Gastrocnemius medialis (tissue), 4 donors: ENCODE data around the gene FNDC1. TPM values are rescaled to one million over a fixed set of nuclear protein-coding genes. Genes with fewer than 3 reads are reported as not detected.

Source experiments
- ATAC-seq, 2 donors: fragments of 150-250 bp; one replicate each; pipeline ENCODE4 v1.9.1; 2016
- DNase-seq, 2 donors: peaks; one replicate each; pipeline ENCODE4 v3.0.0-alpha.2; 2019
- H3K27ac ChIP-seq, 4 donors: fragments of 200-600 bp; sonication (generic); 1 replicate in 1 of 4; 2 replicates in 3 of 4; pipeline ENCODE4 v1.5.1; 2016 to 2018; ENCODE audit warnings: mild to moderate bottlenecking in 2 of 4, moderate library complexity in 1 of 4
- H3K27me3 ChIP-seq, 3 donors: fragments of 200-600 bp; sonication (generic) in 2 of 3; 1 replicate in 1 of 3; 2 replicates in 2 of 3; pipeline versions ENCODE4 v1.5.1 to v1.6.0; 2016 to 2019; ENCODE audit warnings: mild to moderate bottlenecking in 1 of 3, moderate library complexity in 1 of 3
- H3K36me3 ChIP-seq, 2 donors: fragments of 200-600 bp; sonication (generic) in 1 of 2; one replicate each; pipeline ENCODE4 v1.5.1; 2017 to 2018
- H3K4me1 ChIP-seq, 2 donors: fragments of 200-600 bp; sonication (generic) in 1 of 2; one replicate each; pipeline ENCODE4 v1.5.1; 2016 to 2017; ENCODE audit warnings: mild to moderate bottlenecking in 2 of 2
- H3K4me3 ChIP-seq, 4 donors: fragments of 200-600 bp; sonication (generic) in 3 of 4; 1 replicate in 1 of 4; 2 replicates in 3 of 4; pipeline ENCODE4 v1.5.1; 2016 to 2019; ENCODE audit warnings: mild to moderate bottlenecking in 2 of 4
- H3K9me3 ChIP-seq, 3 donors: fragments of 200-600 bp; sonication (generic) in 2 of 3; 1 replicate in 1 of 3; 2 replicates in 2 of 3; pipeline ENCODE4 v1.5.1; 2016 to 2019
- POLR2A ChIP-seq, 2 donors: fragments of 450-650 bp; IDR thresholded peaks; one replicate each; pipeline ENCODE4 v1.6.1; 2017; ENCODE audit warnings: antibody characterized with exemption in 2 of 2, mild to moderate bottlenecking in 2 of 2, moderate library complexity in 2 of 2
- in situ Hi-C, 4 donors: fragments of 200-750 bp; cut with MboI; loops; one replicate each; pipeline versions ENCODE4 v1.15.0 to v1.8.0; 2017; ENCODE audit warnings: low sequenced_read_pairs in 4 of 4
- intact Hi-C: fragments of 100-400 bp; cut with DNase I; formaldehyde crosslinking; loops from one replicate; pipeline ENCODE4 v1.15.1; 2023; ENCODE audit warnings: low total_unique reads
- total RNA-seq, 4 donors: library from RNA; depleted of rRNA; stranded (reverse); fragments of >200 nt; gene quantifications; one replicate each; pipeline versions ENCODE4 v1.1.0 to v1.2.3, GENCODE V29; 2016
- TF ChIP-seq, protein P1 (sequence below), 5 experiments: fragments of 450-650 bp in 3 of 5; fragments of 200-600 bp in 2 of 5; sonication (generic) in 2 of 5; IDR thresholded peaks in 4 of 5; conservative IDR thresholded peaks in 1 of 5; 1 replicate in 4 of 5; 2 replicates in 1 of 5; pipeline ENCODE4 v1.5.1; 2016 to 2019; ENCODE audit warnings: antibody characterized with exemption in 5 of 5, mild to moderate bottlenecking in 3 of 5, moderate library complexity in 3 of 5

Gene FNDC1
- total RNA-seq, 4 donors from 2014 or later: 0.16 to 0.41 (median 0.31) TPM

DNA sequence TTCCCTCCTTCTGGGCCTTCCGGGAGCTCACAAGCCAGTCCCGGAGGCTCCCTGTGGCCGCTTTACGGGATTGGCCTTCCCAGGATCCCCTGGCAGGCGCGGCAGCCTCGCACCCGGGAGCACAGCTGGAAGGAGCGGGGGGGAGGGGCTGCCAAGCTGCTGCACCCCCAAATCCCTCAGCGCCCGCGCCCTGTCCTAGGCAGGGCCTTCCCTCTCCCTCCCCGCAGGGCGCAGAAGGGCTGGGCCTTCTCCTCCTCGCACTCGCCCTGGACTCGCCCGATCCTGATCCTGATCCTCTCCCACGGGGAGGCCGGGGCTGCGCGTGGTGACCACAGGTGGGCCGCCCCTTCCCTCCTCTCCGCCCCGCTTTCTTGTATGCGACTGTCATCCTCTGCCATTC lies 146.4 kb downstream of the FNDC1 start:
- in situ Hi-C loops: no loop called here
- Histone ChIP-seq H3K4me1 (no peaks in the 10 kb centered on the region), H3K36me3 (no peaks in the 10 kb centered on the region), H3K27me3 (no peaks in the 10 kb centered on the region), H3K27ac (no peak overlapping the region), H3K9me3 (no peaks in the 10 kb centered on the region), H3K4me3 (no peak overlapping the region)
- ATAC-seq (no peak), DNase-seq (no peak)
- TF ChIP-seq, protein P1, sequence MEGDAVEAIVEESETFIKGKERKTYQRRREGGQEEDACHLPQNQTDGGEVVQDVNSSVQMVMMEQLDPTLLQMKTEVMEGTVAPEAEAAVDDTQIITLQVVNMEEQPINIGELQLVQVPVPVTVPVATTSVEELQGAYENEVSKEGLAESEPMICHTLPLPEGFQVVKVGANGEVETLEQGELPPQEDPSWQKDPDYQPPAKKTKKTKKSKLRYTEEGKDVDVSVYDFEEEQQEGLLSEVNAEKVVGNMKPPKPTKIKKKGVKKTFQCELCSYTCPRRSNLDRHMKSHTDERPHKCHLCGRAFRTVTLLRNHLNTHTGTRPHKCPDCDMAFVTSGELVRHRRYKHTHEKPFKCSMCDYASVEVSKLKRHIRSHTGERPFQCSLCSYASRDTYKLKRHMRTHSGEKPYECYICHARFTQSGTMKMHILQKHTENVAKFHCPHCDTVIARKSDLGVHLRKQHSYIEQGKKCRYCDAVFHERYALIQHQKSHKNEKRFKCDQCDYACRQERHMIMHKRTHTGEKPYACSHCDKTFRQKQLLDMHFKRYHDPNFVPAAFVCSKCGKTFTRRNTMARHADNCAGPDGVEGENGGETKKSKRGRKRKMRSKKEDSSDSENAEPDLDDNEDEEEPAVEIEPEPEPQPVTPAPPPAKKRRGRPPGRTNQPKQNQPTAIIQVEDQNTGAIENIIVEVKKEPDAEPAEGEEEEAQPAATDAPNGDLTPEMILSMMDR (IDR thresholded peaks at IDR 0.05 in 4 of 5, conservative IDR thresholded peaks at IDR 0.05 in 1 of 5): no peak
- TF ChIP-seq POLR2A (IDR thresholded peaks at IDR 0.05): no peak
- intact Hi-C loops: no loop called here

DNA sequence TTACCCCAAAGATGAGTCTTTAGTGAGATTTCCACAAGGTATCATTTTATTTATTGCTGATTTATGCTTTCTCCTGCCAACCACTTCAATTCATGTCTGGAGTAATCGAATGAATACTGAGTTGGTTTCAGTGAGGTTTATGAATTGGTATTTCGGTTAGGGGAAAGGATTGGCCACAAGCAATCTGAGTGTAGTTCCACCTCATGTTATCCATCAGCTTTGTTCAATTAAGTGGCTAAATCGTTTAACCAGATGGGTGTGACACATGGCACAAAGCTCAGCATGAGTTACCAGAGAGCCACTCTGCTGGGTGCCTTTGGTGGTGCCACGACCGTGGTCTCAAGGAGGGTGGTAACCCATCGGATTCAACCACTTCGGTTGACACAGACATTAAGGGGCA lies 148.2 kb downstream of the FNDC1 start:
- Histone ChIP-seq H3K36me3 (no peaks in the 10 kb centered on the region), H3K27me3 (no peaks in the 10 kb centered on the region), H3K27ac (no peak overlapping the region), H3K4me1 (no peaks in the 10 kb centered on the region), H3K4me3 (no peak overlapping the region), H3K9me3 (no peaks in the 10 kb centered on the region)
- ATAC-seq: no peak
- in situ Hi-C loops: no loop called here
- no peak for TF ChIP-seq POLR2A (IDR thresholded peaks at IDR 0.05)
- intact Hi-C loops: no loop called here
- DNase-seq: no peak

DNA sequence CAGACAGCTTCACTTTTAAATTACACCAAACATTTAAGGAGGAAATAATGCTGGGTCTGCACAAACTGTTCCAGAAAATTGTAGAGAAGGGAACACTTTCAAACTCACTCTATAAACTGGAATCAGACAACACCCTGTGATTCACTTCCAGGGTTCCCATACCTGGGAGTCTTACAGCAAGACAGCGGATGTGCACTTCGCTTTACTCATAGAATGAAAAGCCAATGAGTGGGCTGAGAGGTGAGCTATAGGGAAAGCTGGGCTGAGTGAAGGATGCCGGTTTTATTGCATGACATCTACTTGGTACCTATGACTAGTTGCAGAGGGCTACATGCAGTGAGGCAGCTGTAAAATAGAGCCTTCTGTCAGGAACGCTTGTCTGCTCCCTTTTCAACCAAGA lies 152.1 kb downstream of the FNDC1 start:
- ATAC-seq (no peak), DNase-seq (no peak)
- in situ Hi-C loops: no loop called here

More for the DNA sequence above, 152.1 kb downstream of the FNDC1 start:
- H3K27me3 ChIP-seq: no peaks in the 10 kb centered on the region
- H3K9me3 ChIP-seq: no peaks in the 10 kb centered on the region
- TF ChIP-seq POLR2A (IDR thresholded peaks at IDR 0.05): no peak
- TF ChIP-seq, protein P1 (IDR thresholded peaks at IDR 0.05 in 4 of 5, conservative IDR thresholded peaks at IDR 0.05 in 1 of 5): no peak
- no peaks in the 10 kb centered on the region for H3K36me3 ChIP-seq
- H3K27ac ChIP-seq: no peak overlapping the region
- no peaks in the 10 kb centered on the region for H3K4me1 ChIP-seq
- intact Hi-C loops: no loop called here
- H3K4me3 ChIP-seq: no peak overlapping the region

Other genes starting within 250 kb of the FNDC1 start
- gene RSPH3, start 169.2 kb upstream of the FNDC1 start, total RNA-seq: 1 to 10 TPM; 1.9 to 4.4 (median 2.3) TPM
- gene TAGAP, start 124.4 kb upstream of the FNDC1 start, total RNA-seq: under 1 TPM in 2 of 4 donors, not detected in 2; 0.25 to 0.44 TPM